ENCODE results near the gene RAB43.

RAB43 gene

GRCh38 chr3:129061888-129062834 is 59.4 kb downstream of the RAB43 start:
- DNase-seq = no peak

- no peak for DNase-seq
Observed at GRCh38 chr3:129061023-129061887, 60.3 kb downstream of the RAB43 start.

GRCh38 chr3:129060276-129061022 is 61.2 kb downstream of the RAB43 start, which contains the start of gene GP9:
Gene GP9 (plus strand): TSS chr3:129060779. CDS start chr3:129061740, 961 bp downstream.
- DNase-seq = no peak

GRCh38 chr3:129059311-129059958 is 62.2 kb downstream of the RAB43 start:
- DNase-seq = no peak

GRCh38 chr3:129058441-129059200 is 63.0 kb downstream of the RAB43 start:
- peak in 28 of 56 donors; percentile 1 to 58 (median 32) for DNase-seq

- no peak for DNase-seq
Observed at GRCh38 chr3:129057249-129057648, 64.4 kb downstream of the RAB43 start.

- no peak for DNase-seq
Observed at GRCh38 chr3:129056451-129057173, 65.0 kb downstream of the RAB43 start.

- no peak for DNase-seq
Observed at GRCh38 chr3:129054605-129055104, 66.9 kb downstream of the RAB43 start.

GRCh38 chr3:129052675-129053074 is 68.9 kb downstream of the RAB43 start:
- DNase-seq = peak in 1 of 56 donors; percentile 7

GRCh38 chr3:129051871-129052340 is 69.7 kb downstream of the RAB43 start:
- no peak for DNase-seq

GRCh38 chr3:129050556-129051295 is 70.9 kb downstream of the RAB43 start:
- DNase-seq = no peak

- DNase-seq = no peak
Observed at GRCh38 chr3:129047553-129047839, 74.1 kb downstream of the RAB43 start.

GRCh38 chr3:129046732-129047552 is 74.7 kb downstream of the RAB43 start:
- no peak for DNase-seq

- DNase-seq = no peak
Observed at GRCh38 chr3:129046037-129046731, 75.4 kb downstream of the RAB43 start.

GRCh38 chr3:129045675-129046036 is 75.9 kb downstream of the RAB43 start:
- no peak for DNase-seq

GRCh38 chr3:129040579-129041300 is 80.9 kb downstream of the RAB43 start:
- no peak for DNase-seq

All from nucleus accumbens (tissue), 56 donors.